Muscle of back (tissue), 11 donors: Measurements from ENCODE around the gene IGLON5. TPM values are rescaled to one million over a fixed set of nuclear protein-coding genes. Genes with fewer than 3 reads are reported as not detected.

Experiments
- DNase-seq, 3 donors: peaks; one replicate each; pipeline versions ENCODE4 v3.0.0 to v3.0.0-alpha.2; 2013
- polyA plus RNA-seq, 10 donors: library from polyadenylated mRNA; unstranded; fragments of 120-200 nt; gene quantifications; one replicate each; pipeline ENCODE4 v1.2.1, GENCODE V29; 2013; ENCODE audit not compliant: insufficient read length in 10 of 10

Gene IGLON5
- polyA plus RNA-seq, 10 donors = 0.09 to 0.51 (median 0.18) TPM

DNA sequence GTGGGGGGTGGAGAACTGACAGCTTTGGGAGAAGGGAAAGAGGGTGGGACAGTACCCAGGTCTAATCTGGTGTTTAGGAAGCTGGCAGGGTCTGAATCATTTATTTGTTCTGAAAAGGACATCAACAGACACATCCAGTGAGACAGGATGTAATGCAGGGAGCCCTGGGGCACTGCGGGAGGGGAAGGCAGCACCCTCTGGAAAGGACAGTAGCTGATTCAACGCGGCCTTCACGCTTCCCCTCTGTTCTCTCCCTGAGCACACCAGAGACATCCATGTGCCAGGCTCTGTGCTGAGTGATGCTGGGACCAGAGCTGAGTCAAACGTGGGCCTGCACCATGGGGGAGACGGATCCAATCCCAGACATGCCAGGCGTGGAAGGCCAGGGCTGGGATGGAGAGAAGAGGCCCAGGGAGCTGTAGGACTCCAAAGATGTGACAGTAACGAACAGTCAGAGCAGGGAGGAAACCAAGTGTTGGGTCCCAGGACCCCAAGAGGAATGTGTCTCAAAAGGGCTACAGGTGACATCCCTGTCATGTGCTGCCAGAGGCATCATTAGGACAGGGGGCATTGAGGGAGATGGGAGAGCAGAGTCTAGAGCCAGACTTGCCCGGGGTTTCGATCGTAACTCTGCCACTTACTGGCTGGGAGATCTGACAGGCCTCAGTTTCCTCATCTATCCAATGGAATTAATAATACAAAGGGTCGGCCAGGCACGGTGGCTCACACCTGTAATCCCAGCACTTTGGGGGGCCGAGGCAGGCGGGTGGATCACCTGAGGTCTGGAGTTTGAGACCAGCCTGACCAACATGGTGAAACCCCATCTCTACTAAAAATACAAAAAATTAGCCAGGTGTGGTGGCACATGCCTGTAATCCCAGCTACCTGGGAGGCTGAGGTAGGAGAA, 53.0 kb downstream of the IGLON5 start:
- no peak for DNase-seq

DNA sequence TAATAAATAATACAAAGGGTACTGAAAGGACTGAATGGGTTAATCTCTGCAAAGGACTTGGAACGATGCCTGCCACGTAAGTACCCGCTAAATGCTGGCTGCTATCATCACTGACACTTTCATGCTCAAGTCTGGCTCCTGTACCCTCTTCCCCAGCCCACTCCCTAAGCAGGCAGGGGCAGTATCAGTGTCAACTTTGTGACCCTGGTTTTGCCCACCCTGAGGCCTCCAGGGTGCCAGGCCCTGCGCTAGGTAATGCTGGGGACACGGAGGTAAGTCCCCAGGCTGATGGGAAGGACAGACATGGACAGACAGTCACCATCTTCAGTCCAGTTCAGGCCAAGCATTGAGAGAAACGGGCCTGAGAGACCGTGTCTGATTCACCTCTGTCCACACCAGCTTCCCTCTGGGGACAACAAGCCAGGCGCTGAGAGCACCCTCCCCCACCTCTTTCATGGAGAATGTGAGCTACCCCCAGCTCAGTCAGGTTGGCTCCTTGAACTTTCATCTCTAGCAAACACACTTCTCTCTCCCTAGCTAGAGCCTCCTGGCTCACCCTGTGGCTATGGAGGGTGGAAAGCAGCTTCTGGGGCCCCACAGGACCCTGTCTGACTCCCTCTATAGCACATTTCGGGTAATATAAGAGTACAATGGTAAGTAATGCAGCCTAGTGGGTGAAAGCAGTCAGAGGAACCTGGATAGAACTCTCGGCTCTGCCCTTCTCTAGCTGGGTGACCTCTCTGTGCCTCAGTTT, 53.9 kb downstream of the IGLON5 start:
- peak; percentile 14 to 55 (median 15) for DNase-seq

DNA sequence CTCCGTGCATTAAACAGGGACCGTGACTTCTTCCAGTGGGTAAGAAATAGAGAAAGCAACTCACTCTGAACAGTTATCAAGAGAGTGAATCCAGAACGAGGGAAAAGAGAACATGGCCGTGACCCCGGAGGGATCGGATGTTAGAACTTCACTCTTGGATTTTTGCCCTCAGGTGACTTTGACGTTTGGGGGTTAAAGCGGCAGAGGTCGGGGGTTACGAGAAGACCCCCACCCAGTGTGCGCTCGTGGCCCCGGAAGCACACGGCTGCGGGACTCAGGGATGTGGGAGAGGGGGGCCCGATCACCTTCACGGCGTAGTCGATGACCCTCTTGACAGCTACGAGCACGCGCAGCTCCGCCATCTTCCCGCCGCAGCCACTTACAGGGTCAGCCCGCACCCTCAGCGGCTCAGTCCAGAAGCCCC, 54.5 kb downstream of the IGLON5 start, which contains the start of gene ETFB:
Gene ETFB, minus strand, starts transcription at position 424 of the 424 bp plus-strand sequence. Its CDS starts 62 bp downstream, at position 362.
- no peak for DNase-seq

DNA sequence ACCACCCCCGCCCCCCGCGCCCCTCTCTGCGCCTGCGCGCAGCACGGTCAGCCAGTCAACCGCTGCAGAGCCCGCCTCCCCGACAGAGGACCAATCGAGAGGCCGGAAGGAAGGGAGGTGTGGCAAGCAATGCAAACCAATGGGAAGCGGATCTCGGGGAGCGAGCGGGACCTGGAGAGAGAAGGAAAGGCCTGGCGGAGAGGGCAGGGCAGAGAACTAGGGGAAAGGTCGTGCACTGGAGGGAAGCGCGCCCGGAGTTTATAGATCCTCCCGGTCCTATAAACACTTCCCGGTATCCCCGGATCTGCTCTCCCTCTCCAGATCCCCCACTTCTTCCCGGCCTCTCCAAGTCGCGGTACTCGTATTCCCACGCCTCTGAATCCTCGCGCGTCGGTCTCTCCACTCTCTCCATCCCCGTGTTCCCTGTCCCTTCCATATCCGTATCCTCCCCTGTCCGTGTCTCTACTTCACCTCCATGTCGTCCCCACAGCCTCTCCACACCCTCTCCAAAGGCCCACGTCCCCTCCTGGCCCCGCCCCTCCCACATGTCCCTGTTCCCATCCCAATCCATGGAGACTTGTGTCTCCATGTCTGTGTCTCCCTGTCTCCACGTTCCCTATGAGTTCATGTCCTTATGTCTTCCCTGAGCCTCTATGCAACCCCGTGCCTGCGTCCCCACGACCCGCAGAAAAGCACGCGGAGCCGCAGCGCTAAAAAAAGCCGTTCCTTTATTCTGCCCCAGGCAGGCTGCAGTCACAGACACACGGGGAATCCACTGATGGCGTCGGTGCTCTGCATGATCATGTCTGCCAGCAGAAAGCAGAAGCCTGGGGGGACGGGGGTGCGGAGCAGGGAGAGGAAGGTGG, 55.2 kb downstream of the IGLON5 start:
- DNase-seq = peak; percentile 97 to 99 (median 98)

DNA sequence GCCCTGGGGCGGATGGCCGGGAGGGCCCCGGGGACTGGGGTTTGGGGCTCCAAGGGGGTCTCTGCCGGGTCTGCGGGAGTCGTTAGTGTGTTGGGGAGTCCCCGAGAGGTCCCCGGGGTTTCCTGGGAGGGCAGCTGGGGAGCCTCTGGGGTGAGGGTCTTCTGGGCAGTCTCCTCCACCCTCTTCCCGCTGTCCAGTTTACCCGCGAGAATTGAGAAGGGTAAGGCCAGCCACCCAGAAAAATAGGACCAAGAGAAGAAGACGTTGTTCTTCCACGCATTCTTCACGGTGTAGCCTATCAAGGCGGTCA, 55.8 kb downstream of the IGLON5 start:
- no peak for DNase-seq

DNA sequence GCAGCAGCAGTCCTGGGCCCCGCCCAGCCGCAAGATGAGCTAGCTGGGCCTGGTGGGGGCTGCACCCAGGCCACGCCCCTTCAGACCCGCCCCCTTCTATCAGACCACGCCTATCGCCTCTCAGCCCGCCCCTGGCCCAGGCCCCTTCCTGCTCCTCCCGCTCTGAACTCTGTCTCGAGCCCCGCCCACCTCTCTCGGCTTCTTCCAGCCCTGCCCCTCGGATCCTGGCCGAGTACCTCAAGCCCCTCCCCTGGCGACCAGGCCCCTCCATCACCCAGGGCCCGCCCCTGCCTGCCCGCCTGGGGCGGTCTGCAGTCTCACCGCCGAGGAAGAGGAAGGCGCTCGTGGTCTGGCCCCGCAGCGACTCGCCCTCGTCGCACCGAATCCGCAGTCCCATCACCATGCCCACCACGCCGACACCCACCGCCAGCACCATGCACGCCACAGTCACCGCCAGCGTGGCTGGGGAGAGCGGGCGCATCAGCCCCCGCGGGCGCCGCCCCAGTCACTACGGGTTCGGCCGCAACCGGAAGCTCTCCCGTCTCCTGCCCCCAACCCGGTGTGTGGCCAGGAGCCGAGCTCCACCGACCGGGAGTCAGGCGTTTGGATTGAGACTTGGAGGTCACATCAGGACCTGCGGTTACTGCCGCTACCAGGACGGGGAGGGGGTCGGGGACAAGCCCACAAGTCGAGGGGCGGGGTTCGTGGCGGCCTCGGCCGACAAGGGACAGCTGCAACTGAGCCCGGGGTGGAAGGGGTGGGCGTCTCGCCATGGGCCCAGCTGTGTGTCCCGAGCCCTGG, 56.3 kb downstream of the IGLON5 start:
- peak; percentile 98 to 99 (median 99) for DNase-seq

DNA sequence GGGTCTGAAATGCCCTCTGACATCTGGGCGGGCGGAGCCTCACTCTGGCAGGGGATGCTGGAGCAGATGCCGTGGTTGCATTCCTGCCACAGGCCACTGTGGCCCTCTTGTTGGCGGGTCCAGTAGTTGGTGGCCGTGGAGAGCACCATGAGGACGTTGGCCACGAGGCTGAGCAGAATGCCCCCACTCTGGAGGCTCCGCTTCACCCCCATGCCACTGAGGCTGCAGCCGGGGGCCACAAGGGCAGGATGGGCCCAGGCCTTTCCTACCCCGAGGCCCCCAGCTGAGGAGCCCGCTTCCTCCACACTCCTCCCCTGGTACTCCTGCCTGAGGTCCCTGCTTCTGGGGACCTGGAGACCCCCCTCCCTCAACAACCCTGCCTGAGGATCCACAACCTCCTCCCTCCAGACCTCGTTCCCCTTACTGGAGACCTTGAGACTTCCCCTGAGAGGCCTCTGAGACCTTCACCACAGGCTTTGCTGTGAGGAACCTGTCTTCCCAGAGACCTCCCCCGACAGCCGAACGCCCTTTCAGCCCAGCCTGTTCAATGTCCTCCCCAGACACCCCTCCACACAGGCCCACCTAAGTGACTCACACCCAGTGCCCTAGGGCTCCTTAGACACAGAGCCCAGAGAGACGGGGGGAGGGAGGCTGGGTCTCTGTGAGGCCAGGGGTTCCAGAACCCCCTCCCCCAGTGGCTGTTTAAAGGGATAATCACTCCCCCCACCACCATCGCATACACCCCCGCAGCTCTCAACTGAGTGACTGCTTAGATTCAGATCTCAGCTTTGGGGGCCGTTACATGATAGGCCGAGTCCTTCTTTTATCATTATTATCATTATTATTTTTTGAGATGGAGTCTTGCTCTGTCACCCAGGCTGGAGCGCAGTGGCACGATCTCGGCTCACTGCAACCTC, 57.2 kb downstream of the IGLON5 start, which contains the start of gene CLDND2:
Gene CLDND2, minus strand, starts transcription at position 638 of the 917 bp plus-strand sequence. Its CDS starts 426 bp downstream, at position 212.
- peak in 2 of 3 donors; percentile 10 to 41 for DNase-seq

DNA sequence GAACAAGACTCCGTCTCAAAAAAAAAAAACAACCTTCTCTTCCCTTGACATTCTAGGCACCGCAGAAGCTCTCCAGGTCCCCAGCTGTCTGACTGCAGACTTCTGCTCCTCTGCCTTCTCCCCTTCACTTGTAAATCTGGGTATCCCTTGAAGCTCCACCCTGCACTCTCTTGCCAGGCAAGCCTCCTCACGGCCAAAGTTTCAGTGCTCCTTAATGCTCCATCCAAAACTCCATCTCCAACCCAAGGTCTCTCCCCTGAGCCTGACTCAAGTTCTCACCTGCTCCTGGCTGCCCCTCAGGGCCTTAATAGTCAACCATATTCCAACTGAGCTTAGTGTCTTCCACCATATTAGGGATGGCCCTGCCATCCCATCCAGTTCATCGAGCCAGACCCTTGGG, 58.8 kb downstream of the IGLON5 start:
- DNase-seq = no peak

DNA sequence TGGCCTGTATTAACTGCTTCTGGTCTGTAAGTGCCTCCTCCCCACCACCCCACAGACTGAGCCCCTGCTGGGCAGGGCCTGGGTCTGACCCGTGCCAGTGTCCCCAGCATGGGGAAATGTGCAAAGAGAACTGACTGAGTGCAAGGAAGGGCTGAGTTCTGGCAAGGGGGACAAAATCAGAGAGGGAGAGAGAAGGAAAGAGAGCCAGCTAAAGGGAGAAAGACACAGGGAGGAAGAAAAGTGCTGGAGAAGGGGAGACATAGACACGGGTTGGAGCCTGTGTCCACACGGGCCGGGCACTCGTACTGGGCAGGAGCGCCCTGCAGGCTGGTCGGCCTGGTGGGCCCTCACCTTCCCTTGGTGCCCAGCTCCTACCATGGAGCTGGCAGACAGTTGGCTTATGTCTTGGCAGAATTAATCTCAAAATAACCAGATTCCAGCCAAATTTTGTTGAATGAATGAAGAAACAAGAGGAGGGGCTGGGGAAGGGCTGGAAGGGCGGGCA, 59.8 kb downstream of the IGLON5 start:
- no peak for DNase-seq

DNA sequence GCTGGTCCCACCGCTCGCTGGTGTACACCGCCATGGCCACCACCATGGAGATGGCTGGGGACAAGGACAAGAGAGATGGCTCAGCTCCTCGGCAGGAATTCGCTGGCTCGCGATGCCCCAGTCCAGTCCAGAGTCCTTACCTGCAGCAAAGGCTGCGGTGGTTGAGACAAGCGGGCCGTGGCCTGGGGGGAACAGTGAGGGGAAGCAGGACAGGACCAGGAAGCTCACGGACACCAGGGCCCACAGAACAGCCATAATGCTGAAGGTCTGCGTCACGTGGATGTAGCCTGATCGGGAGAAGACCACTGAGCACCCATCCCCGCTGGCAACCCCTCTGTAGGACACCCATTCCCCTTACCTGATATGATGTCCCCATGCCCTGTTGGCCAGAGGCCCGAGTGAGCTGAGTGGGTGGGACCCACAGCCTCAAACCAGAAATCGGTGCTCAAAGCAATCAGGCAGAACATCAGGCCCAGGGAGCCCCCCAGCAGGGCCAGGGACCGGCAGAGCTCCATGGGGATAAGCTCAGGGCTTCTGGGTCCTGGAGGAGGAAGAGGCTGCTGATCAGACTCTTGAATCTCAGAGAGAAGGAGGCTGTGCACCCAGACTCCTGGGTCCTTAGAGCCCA, 60.7 kb downstream of the IGLON5 start:
- DNase-seq = no peak

DNA sequence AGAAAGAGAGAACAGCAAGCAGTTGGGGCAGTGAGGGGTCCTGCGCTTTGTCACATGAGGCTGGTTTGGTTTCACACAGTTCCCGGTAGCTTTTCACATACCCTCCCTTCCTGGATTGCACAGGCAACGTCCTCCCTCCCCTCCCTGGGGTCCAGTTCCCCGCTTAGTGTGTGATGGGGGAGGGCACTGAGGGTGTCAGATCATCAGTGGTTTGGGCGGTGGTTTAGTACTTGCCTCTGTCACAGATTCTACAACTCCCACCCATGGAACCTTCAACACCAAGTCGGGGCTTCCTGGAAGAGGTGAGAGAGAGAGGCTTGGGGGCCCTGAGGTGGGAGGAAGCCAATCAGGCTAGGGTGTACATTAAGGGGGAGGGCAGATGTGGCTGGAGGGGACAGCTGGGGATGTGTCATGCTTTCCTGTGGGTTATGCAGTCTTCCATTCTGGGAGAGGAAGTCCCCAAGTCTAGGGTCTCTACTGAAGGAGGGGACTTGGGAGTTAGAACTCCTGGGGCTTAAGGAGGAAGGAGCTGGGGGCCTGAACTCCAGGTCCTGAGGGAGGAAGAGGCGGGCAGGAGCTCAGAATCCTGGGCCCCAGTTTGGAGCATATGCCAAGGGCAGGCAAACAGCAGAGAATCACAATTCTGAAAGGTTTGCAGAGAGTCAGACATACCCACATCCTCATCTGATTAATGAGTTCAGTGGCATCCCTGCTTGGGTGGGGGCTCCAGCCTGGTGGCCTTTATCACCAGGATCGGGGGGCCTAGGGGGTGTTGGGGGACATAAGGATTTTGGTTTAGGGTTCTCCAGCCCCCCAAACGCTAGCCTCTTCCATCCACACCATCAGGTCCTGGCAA, 61.4 kb downstream of the IGLON5 start, which contains the start of gene NKG7:
Gene NKG7, minus strand, starts transcription at position 6 of the 856 bp plus-strand sequence. CDS start 119 bp downstream, outside the sequence.
- DNase-seq = no peak

DNA sequence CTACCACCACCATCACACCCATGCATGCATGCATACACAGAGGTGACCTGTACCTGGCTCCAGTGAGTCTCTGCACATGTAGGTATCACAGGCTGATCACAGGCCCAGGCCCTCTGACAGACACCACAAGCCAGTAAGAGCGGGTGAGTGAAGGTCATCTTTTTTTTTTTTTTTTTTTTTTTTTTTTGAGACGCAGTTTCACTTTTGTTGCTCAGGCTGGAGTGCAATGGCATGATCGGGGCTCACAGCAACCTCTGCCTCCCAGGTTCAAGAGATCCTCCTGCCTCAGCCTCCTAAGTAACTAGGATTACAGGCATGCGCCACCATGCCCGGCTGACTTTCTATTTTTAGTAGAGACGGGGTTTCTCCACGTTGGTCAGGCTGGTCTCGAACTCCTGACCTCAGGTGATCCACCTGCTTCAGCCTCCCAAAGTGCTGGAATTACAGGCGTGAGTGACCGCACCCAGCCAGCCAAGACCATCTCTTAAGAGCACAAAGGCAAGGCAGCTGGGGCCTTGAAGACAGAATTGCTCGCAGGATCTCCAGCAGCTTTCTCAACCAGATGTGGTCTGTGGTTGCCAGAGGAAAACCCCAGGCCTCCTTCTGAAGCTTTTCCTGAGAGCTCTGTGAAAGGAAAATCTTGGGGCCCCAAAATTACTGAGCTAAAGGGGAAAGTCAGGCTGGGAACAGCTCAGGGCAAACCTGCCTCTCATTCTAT, 64.2 kb downstream of the IGLON5 start:
- DNase-seq = no peak

DNA sequence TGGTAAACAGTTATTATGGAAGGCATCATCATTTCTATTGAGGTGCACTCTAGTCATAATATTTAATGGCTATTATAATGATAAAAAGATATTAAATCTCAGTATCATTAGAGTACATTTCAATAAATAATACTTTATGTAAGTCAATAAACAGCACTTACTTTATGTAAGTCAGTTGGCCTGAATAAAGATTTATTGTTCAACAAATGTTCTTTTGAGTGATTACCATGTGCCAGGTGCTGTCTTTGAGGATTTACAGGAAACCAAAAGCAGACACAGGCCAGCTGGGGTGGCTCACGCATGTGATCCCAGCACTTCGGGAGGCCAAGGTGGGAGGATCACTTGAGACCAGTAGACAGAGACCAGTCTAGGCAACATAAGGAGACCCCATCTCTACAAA, 66.0 kb downstream of the IGLON5 start:
- no peak for DNase-seq

DNA sequence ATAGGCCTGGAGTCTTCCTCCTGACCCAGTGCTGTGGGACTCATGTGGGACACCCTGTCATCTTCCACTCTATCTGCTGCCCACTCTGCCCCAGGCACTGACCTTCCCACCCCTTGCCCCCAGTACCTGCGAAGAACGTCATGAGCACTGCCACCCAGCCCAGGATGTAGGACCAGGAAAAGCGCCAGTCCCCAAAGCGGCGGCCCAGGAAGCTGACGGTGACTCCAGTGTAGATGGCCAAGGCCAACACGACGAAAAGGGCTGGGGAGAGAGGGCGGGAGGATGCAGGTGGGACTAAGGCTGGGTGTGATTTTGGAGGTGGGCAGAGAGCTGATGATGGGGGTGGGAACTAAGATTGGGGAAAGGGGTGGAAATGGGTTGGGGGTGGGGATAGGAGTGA, 68.9 kb downstream of the IGLON5 start:
- DNase-seq = no peak
